ENCODE results near the gene CMTM6.
"Not testable (repeated sequence)": the region's sequence is repeated elsewhere in the genome, so short reads cannot be mapped to it uniquely, and the experiment has no call there.

Gene CMTM6

GRCh38 chr3:32466808-32467207, 35.8 kb downstream of the CMTM6 start:
- not testable (repeated sequence) for DNase-seq (ENCODE audit: low read depth in 3 of 3)

- DNase-seq (ENCODE audit: low read depth in 3 of 3), result not testable (repeated sequence)
Measured at GRCh38 chr3:32464726-32465125, 37.9 kb downstream of the CMTM6 start.

GRCh38 chr3:32463415-32463814, 39.2 kb downstream of the CMTM6 start:
- not testable (repeated sequence) for DNase-seq (ENCODE audit: low read depth in 3 of 3)

- DNase-seq (ENCODE audit: low read depth in 3 of 3), result not testable (repeated sequence)
Measured at GRCh38 chr3:32462191-32462986, 40.3 kb downstream of the CMTM6 start.

GRCh38 chr3:32460817-32461496, 41.7 kb downstream of the CMTM6 start:
- DNase-seq (ENCODE audit: low read depth in 3 of 3), result not testable (repeated sequence)

- peak in 2 of 3 donors; percentile 39 to 51 for DNase-seq (ENCODE audit: low read depth in 3 of 3)
Measured at GRCh38 chr3:32460031-32460749, 42.5 kb downstream of the CMTM6 start.

- no peak for DNase-seq (ENCODE audit: low read depth in 3 of 3)
Measured at GRCh38 chr3:32459450-32459849, 43.2 kb downstream of the CMTM6 start.

GRCh38 chr3:32457971-32458471, 44.6 kb downstream of the CMTM6 start:
- no peak for DNase-seq (ENCODE audit: low read depth in 3 of 3)

- no peak for DNase-seq (ENCODE audit: low read depth in 3 of 3)
Measured at GRCh38 chr3:32456429-32457130, 46.1 kb downstream of the CMTM6 start.

- no peak for DNase-seq (ENCODE audit: low read depth in 3 of 3)
Measured at GRCh38 chr3:32455609-32456428, 46.8 kb downstream of the CMTM6 start.

GRCh38 chr3:32454731-32455608, 47.7 kb downstream of the CMTM6 start:
- DNase-seq (ENCODE audit: low read depth in 3 of 3), result no peak

- DNase-seq (ENCODE audit: low read depth in 3 of 3), result no peak
Measured at GRCh38 chr3:32454111-32454510, 48.5 kb downstream of the CMTM6 start.

- no peak for DNase-seq (ENCODE audit: low read depth in 3 of 3)
Measured at GRCh38 chr3:32453346-32453745, 49.3 kb downstream of the CMTM6 start.

- no peak for DNase-seq (ENCODE audit: low read depth in 3 of 3)
Measured at GRCh38 chr3:32452009-32452408, 50.6 kb downstream of the CMTM6 start.

- no peak for DNase-seq (ENCODE audit: low read depth in 3 of 3)
Measured at GRCh38 chr3:32450992-32451659, 51.5 kb downstream of the CMTM6 start.

- no peak for DNase-seq (ENCODE audit: low read depth in 3 of 3)
Measured at GRCh38 chr3:32450426-32450825, 52.2 kb downstream of the CMTM6 start.

- DNase-seq (ENCODE audit: low read depth in 3 of 3), result no peak
Measured at GRCh38 chr3:32449691-32450090, 53.0 kb downstream of the CMTM6 start.

- no peak for DNase-seq (ENCODE audit: low read depth in 3 of 3)
Measured at GRCh38 chr3:32448686-32449474, 53.8 kb downstream of the CMTM6 start.
